Left ventricle myocardium inferior (tissue), 1 donor: ENCODE measurements around the gene SASH1. TPM values are rescaled to one million over a fixed set of nuclear protein-coding genes. Genes with fewer than 3 reads are reported as not detected.

ENCODE experiments used
- DNase-seq: peaks from one replicate; pipeline ENCODE4 v3.0.0-alpha.2; 2020
- H3K27ac ChIP-seq: fragments of 200-600 bp; replicated peaks from 2 replicates; pipeline ENCODE4 v1.8.0; 2021
- H3K27me3 ChIP-seq: fragments of 200-600 bp; 2 replicates; pipeline ENCODE4 v1.8.0; 2021; ENCODE audit warnings: low read depth
- H3K36me3 ChIP-seq: fragments of 200-600 bp; 2 replicates; pipeline ENCODE4 v1.8.0; 2021
- H3K4me1 ChIP-seq: fragments of 200-600 bp; 2 replicates; pipeline ENCODE4 v1.8.0; 2021
- H3K4me3 ChIP-seq: fragments of 200-600 bp; 2 replicates; pipeline ENCODE4 v1.8.0; 2021; ENCODE audit warnings: mild to moderate bottlenecking, moderate library complexity
- H3K9me3 ChIP-seq: fragments of 200-600 bp; replicated peaks from 2 replicates; pipeline ENCODE4 v1.8.0; 2021
- CTCF ChIP-seq: fragments of 200-600 bp; IDR thresholded peaks from 2 replicates; pipeline ENCODE4 v1.8.0; 2021; ENCODE audit warnings: antibody characterized with exemption, mild to moderate bottlenecking, borderline replicate concordance
- intact Hi-C: fragments of 100-400 bp; cut with micrococcal nuclease; formaldehyde crosslinking; loops from one replicate; pipeline ENCODE4 v1.11.0; 2022
- total RNA-seq: library from RNA; stranded (reverse); fragmentation: NEBNext Ultra II Directional; extraction: Animal tissue kit (Norgen Biotek cat#: 25700); gene quantifications from one replicate; pipeline ENCODE4 v1.2.1, GENCODE V29; 2021
- donor health status: DM: no; HTN: yes; CAD: no; lungs with severe emphysema.

SASH1 gene
- total RNA-seq, 1 donor from 2014 or later, result 22.5 TPM

DNA sequence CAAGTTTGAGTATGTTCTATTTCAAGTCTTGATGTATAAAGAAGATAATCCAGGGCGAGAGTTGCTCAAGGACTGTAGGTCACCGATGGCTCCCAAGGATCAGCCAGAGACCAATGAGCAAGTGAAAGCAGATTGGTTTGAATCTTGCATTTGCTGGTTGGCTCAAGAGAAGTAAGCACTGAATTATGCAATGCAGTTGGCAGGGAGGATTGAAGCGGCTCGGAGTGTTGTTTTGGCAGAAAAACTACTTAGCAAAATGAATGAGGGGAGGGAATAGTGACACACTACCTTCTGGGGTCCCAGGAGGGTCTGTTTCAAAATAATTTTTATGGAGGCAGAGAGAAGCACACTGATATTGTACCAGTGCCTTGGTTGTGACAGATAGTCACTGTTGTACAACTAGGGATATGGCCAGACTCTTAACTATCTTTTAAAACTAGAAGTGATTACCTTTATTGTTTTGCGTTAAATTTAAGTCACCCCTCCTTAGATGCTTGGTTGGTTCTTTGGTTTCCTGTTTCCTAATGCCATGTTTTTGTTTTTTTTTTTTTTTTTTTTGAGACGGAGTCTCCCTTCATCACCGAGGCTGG lies 15.7 kb downstream of the SASH1 start:
- no peaks in the 10 kb centered on the region for H3K9me3 ChIP-seq
- peaks cover 5% of the 10 kb centered on the region for H3K36me3 ChIP-seq
- H3K27ac ChIP-seq, result peak overlapping the region; percentile 43
- H3K4me3 ChIP-seq, result no peak overlapping the region
- DNase-seq, result no peak
- intact Hi-C loops, result no loop called here
- peaks cover 60% of the 10 kb centered on the region for H3K4me1 ChIP-seq
- TF ChIP-seq CTCF, result no peak
- no peaks in the 10 kb centered on the region for H3K27me3 ChIP-seq

GRCh38 chr6:148359228-148359627 lies 16.6 kb downstream of the SASH1 start:
- Histone ChIP-seq H3K4me3 (no peak overlapping the region), H3K36me3 (no peaks in the 10 kb centered on the region), H3K27ac (no peak overlapping the region), H3K9me3 (no peaks in the 10 kb centered on the region), H3K27me3 (no peaks in the 10 kb centered on the region), H3K4me1 (peaks cover 70% of the 10 kb centered on the region)
- DNase-seq, result no peak
- intact Hi-C loops, result no loop called here
- TF ChIP-seq CTCF, result no peak

GRCh38 chr6:148364056-148364824 lies 21.6 kb downstream of the SASH1 start:
- no peak for TF ChIP-seq CTCF
- Histone ChIP-seq H3K9me3 (no peaks in the 10 kb centered on the region), H3K27ac (peak overlapping the region; percentile 92), H3K4me3 (peak overlapping the region; percentile 25), H3K36me3 (no peaks in the 10 kb centered on the region), H3K27me3 (no peaks in the 10 kb centered on the region), H3K4me1 (peaks cover 93% of the 10 kb centered on the region)
- intact Hi-C loops, result no loop called here
- no peak for DNase-seq

DNA sequence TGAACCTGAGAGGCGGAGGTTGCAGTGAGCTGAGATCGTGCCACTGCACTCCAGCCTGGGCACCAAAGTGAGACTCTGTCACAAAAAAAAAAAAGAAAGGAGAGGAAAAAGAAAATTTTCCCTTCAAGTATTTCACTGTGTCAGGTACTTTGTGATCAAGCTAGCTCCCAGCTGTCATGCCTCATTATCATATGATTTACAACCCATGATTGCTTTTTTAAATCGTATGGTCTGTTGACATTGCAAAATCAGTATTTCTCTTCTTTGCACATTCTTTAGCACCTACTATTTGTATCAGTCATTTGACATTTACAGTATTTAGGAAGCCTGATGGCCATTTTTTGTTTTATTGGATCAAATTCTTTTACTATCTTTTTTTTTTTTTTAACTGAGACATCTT lies 22.4 kb downstream of the SASH1 start:
- H3K4me1 ChIP-seq, result peaks cover 93% of the 10 kb centered on the region
- TF ChIP-seq CTCF, result no peak
- no peaks in the 10 kb centered on the region for H3K36me3 ChIP-seq
- no peaks in the 10 kb centered on the region for H3K27me3 ChIP-seq
- H3K4me3 ChIP-seq, result no peak overlapping the region
- H3K27ac ChIP-seq, result peak overlapping the region; percentile 92
- intact Hi-C loops, result no loop called here
- H3K9me3 ChIP-seq, result no peaks in the 10 kb centered on the region
- no peak for DNase-seq

- Histone ChIP-seq H3K27ac (peak overlapping the region; percentile 92), H3K4me3 (peak overlapping the region; percentile 30), H3K9me3 (no peaks in the 10 kb centered on the region), H3K36me3 (no peaks in the 10 kb centered on the region), H3K4me1 (peaks cover 97% of the 10 kb centered on the region), H3K27me3 (no peaks in the 10 kb centered on the region)
- intact Hi-C loops, result no loop called here
- no peak for TF ChIP-seq CTCF
- peak; percentile 58 for DNase-seq
These were observed 24.9 kb downstream of the SASH1 start for GRCh38 chr6:148367411-148368024.
